HK-2 (cell line): ENCODE measurements around the gene ENTPD2.
A peak's percentile ranks its signal among the peaks of the same experiment; 100 is the strongest.

Experiments used
- DNase-seq: peaks from one replicate; pipeline ENCODE4 v3.0.0-alpha.2; 2018; ENCODE audit not compliant: unreplicated experiment

The ENTPD2 gene

GRCh38 chr9:137053944-137054931 lies at the start of gene ENTPD2:
Gene ENTPD2 (minus strand): TSS chr9:137054061. CDS start chr9:137053997, 64 bp downstream.
- DNase-seq = no peak

GRCh38 chr9:137103206-137103999 lies 49.5 kb upstream of the ENTPD2 start:
- no peak for DNase-seq

- DNase-seq = no peak
Observed at GRCh38 chr9:137099231-137099630, 45.4 kb upstream of the ENTPD2 start.

- DNase-seq = no peak
Observed at GRCh38 chr9:137097761-137098462, 44.1 kb upstream of the ENTPD2 start.

- no peak for DNase-seq
Observed at GRCh38 chr9:137096785-137097546, 43.1 kb upstream of the ENTPD2 start.

- DNase-seq = no peak
Observed at GRCh38 chr9:137095664-137096517, 42.0 kb upstream of the ENTPD2 start.

GRCh38 chr9:137089232-137089947 lies 35.5 kb upstream of the ENTPD2 start:
- no peak for DNase-seq

GRCh38 chr9:137088121-137088520 lies 34.3 kb upstream of the ENTPD2 start:
- no peak for DNase-seq

GRCh38 chr9:137087409-137087925 lies 33.6 kb upstream of the ENTPD2 start:
- DNase-seq = no peak

GRCh38 chr9:137086531-137087408 lies 32.9 kb upstream of the ENTPD2 start, which contains the start of gene MAN1B1:
Gene MAN1B1 (plus strand): TSS chr9:137086985. CDS start chr9:137087000, 15 bp downstream.
- peak; percentile 100 for DNase-seq

GRCh38 chr9:137085920-137086530 lies 32.2 kb upstream of the ENTPD2 start:
- DNase-seq = peak; percentile 63

GRCh38 chr9:137084526-137084925 lies 30.7 kb upstream of the ENTPD2 start:
- no peak for DNase-seq

GRCh38 chr9:137083394-137084004 lies 29.6 kb upstream of the ENTPD2 start:
- DNase-seq = peak; percentile 98

- no peak for DNase-seq
Observed at GRCh38 chr9:137082925-137083290, 29.0 kb upstream of the ENTPD2 start.

GRCh38 chr9:137082222-137082924 lies 28.5 kb upstream of the ENTPD2 start:
- no peak for DNase-seq

GRCh38 chr9:137080260-137081122 lies 26.6 kb upstream of the ENTPD2 start:
- DNase-seq = no peak
